Activated gamma-delta T cell treated with Interleukin-2 at 50 U/mL for 16 hours (primary cell): ENCODE results near the gene PARP14.
"Not testable (repeated sequence)": the region's sequence is repeated elsewhere in the genome, so short reads cannot be mapped to it uniquely, and the experiment has no call there.

Experiments used
- DNase-seq: peaks from one replicate; pipeline ENCODE4 v3.0.0-alpha.2; 2020

The PARP14 gene

GRCh38 chr3:122680475-122681283, at the start of gene PARP14:
PARP14 (plus strand) TSS chr3:122680839; CDS start chr3:122680884, 45 bp downstream.
- DNase-seq, result peak; percentile 53

- no peak for DNase-seq
Observed at GRCh38 chr3:122635789-122636188, 44.9 kb upstream of the PARP14 start.

GRCh38 chr3:122636697-122637096, 43.9 kb upstream of the PARP14 start:
- DNase-seq, result no peak

- no peak for DNase-seq
Observed at GRCh38 chr3:122640437-122640999, 40.1 kb upstream of the PARP14 start.

GRCh38 chr3:122642935-122643334, 37.7 kb upstream of the PARP14 start:
- DNase-seq, result no peak

- DNase-seq, result no peak
Observed at GRCh38 chr3:122646146-122646988, 34.3 kb upstream of the PARP14 start.

- DNase-seq, result peak; percentile 11
Observed at GRCh38 chr3:122651233-122651907, 29.3 kb upstream of the PARP14 start.

- DNase-seq, result not testable (repeated sequence)
Observed at GRCh38 chr3:122651962-122652361, 28.7 kb upstream of the PARP14 start.

GRCh38 chr3:122658336-122658735, 22.3 kb upstream of the PARP14 start:
- DNase-seq, result not testable (repeated sequence)

GRCh38 chr3:122660297-122660974, 20.2 kb upstream of the PARP14 start:
- no peak for DNase-seq

- no peak for DNase-seq
Observed at GRCh38 chr3:122661633-122662032, 19.0 kb upstream of the PARP14 start.

- DNase-seq, result no peak
Observed at GRCh38 chr3:122662505-122662904, 18.1 kb upstream of the PARP14 start.

GRCh38 chr3:122665226-122665786, 15.3 kb upstream of the PARP14 start:
- no peak for DNase-seq

GRCh38 chr3:122665881-122666280, 14.8 kb upstream of the PARP14 start:
- no peak for DNase-seq

- no peak for DNase-seq
Observed at GRCh38 chr3:122668930-122669730, 11.5 kb upstream of the PARP14 start.

GRCh38 chr3:122671553-122671952, 9.1 kb upstream of the PARP14 start:
- no peak for DNase-seq

GRCh38 chr3:122674339-122674738, 6.3 kb upstream of the PARP14 start:
- no peak for DNase-seq

- no peak for DNase-seq
Observed at GRCh38 chr3:122676759-122677158, 3.9 kb upstream of the PARP14 start.

- DNase-seq, result no peak
Observed at GRCh38 chr3:122677216-122677615, 3.4 kb upstream of the PARP14 start.

GRCh38 chr3:122678506-122678905, 2.1 kb upstream of the PARP14 start:
- DNase-seq, result no peak
